ENCODE measurements around the gene MGST2.

GRCh38 chr4:139633195-139633594, 32.4 kb upstream of the MGST2 start:
- no peak for TF ChIP-seq CTCF (IDR thresholded peaks at IDR 0.05)
- TF ChIP-seq POLR2A (IDR thresholded peaks at IDR 0.05) = no peak

All from testis (tissue), 2 donors.